ENCODE data around the gene SH3TC1.

The SH3TC1 gene

DNA sequence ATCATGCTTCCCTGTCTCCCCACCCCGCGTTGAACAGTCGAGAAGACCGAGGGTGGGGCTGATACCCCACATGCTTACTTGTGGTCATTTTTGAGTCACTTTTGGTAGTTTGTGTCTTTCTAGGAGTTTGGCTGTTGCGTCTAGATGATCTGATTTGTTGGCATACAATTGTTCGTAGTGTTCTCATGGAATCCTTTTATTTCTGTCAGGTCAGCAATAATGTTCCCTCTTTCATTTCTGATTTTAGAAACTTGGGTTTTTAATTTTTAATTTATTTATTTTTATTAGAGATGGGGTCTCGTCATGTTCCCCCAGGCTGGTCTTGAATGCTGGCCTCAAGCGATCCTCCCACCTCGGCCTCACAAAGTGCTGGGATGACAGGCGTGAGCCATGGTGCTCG lies 30.9 kb downstream of the SH3TC1 start:
- no peak for DNase-seq (ENCODE audit: low spot score)

- DNase-seq (ENCODE audit: low spot score): no peak
Measured at GRCh38 chr4:8230891-8231290, 31.8 kb downstream of the SH3TC1 start.

GRCh38 chr4:8231551-8232049 lies 32.5 kb downstream of the SH3TC1 start:
- no peak for DNase-seq (ENCODE audit: low spot score)

GRCh38 chr4:8232748-8233147 lies 33.7 kb downstream of the SH3TC1 start:
- DNase-seq (ENCODE audit: low spot score): no peak

GRCh38 chr4:8233672-8234484 lies 34.8 kb downstream of the SH3TC1 start:
- no peak for DNase-seq (ENCODE audit: low spot score)

DNA sequence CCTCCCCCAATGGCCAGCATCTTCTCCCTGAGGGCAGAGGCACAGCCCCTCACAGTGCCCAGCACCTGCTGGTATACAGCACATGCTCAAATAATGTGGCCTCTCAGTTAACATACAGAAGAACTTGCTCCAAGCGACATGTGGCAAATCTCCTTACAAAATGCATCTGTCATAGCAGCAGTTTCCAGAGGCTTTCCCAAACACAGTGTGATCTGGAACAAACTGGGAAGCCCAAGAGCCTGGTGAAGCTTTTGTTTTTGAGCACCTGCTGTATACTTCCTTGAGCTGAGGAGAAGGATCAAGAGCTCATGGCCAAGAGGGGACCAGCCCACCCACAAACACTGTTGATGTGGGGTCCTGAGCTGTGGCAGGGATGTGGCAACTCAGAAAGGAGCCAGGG lies 35.6 kb downstream of the SH3TC1 start:
- DNase-seq (ENCODE audit: low spot score): no peak

GRCh38 chr4:8235224-8235623 lies 36.1 kb downstream of the SH3TC1 start:
- no peak for DNase-seq (ENCODE audit: low spot score)

DNA sequence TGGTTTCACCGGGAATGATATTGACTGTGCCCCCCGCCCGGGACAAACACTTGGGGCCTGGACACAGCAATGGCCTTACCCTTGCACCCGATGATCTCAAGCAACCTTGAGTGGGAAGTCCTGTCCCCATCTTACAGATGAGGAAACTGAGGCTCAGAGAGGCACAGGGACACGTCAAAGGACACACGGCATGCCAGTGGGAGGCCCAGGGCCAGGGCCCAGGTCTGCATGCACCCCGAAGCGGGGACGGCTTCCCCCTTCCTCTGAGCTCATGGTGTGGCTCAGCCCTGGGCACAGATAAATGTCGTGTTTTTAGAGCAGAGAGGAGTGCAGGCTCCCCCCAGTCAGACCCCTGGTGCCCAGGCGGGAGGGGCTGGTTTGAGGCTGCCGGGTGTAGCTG lies 36.6 kb downstream of the SH3TC1 start:
- DNase-seq (ENCODE audit: low spot score): no peak

DNA sequence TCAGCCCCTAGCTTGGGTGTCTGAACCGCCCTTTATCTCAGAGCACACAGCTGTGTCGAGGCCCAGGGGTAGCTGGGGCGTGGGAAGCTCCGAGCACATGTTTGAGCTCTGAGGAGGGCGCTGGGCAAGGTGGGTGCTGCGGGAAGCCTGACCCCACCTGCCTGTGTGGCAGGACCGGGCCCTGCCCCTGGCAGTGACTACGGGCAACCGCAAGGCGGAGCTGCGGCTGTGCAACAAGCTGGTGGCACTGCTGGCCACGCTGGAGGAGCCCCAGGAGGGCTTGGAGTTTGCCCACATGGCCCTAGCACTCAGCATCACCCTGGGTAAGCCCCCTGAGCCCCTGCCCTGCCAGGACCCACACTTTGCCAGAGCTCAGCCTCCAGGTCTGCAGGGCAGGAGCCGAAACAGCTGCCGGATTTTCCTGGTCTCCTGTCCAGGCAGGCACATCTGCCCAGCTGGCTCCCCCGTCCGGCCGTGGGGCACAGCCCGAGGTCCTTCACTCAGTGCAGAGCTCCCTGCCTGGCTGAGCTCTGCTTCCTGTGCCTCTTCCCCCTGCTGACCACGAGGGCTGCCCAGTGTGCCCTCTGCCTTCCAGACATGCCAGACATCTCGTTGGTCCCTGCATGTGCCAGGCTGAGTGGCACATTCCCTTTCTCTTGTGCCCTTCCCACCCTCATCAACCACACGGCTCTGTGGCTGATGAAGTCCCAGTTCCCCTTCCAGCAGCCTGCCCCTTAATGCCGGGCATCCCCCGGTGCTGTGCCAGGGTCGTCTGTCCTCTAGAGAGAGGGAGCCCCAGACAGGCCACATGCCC lies 37.2 kb downstream of the SH3TC1 start:
- DNase-seq (ENCODE audit: low spot score): no peak

DNA sequence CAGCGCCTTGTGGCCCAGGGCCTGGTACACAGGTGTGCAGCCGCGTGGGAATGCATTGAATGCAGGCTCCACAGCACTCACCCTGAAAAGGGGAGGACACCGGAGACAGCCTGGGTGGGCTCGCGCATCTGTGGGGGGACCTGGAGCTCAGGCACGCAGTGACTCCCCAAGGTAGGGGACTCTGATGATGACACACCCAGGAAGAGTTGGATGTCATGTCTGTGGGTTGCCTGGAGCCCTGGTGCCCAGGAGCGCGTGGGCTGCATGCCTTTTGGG lies 37.8 kb downstream of the SH3TC1 start:
- no peak for DNase-seq (ENCODE audit: low spot score)

- no peak for DNase-seq (ENCODE audit: low spot score)
Measured at GRCh38 chr4:8237256-8237989, 38.3 kb downstream of the SH3TC1 start.

DNA sequence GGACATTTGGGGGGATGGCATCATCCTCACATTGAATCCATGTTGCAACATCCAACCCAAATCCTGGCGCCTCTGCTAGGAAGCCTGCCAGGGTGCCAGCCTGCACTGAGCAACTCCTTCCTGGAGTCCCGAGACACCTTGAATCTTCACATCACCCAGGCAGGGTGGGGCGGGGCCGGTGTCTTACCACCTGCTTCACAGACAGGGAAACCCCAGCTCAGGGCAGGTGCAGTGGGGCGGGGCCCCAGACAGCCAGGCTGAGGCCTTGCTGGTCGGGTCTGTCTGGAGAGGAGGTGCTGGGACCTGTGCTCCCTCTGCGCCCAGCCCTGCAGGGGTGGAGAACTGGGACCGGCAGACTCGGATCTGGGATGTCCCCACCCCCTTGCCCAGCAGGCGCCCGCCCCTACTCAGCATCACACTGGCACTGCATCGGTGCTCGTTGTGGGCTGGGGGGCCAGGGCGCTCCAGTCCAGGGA lies 39.0 kb downstream of the SH3TC1 start:
- DNase-seq (ENCODE audit: low spot score): no peak

DNA sequence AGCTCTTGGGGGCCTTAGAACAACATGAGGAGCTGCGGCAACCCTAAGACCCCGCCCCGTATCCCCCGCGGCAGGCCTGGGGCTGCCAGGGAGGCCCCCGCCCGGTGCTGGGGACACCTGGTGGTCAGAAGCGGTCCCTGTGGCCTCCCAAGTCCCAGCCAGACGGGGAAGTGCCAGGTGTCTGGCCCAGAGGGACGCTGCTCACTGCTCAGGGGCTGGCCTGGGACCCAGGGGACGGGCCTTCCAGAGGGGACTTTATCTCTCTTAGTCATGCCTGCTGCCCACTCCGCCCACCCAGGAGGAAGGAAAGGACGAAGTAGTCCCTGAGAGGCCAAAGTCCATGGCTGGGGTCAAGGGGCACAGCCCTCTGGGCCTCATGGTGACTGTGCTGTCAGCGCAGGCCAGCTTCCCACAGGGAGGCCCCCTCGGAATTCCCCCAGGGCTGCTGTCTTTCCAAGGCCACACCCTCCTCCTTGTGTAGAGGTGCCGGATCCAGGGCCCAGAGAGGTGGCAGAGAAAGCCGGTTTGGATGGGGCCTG lies 39.5 kb downstream of the SH3TC1 start:
- no peak for DNase-seq (ENCODE audit: low spot score)

DNA sequence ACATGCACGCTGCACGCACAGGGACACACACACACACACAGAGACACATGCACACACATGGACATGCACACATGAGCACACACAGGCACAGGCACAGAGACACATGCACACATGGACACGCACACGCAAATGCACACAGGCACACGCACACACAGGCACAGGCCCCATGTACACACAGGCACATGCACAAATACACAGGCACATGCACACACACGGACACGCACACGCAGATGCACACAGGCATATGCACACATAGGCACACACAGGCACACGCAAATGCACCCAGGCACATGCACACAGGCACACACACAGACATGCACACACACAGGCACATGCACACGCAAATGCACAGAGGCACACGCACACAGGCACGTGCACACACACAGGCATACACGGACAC lies 40.1 kb downstream of the SH3TC1 start:
- no peak for DNase-seq (ENCODE audit: low spot score)

DNA sequence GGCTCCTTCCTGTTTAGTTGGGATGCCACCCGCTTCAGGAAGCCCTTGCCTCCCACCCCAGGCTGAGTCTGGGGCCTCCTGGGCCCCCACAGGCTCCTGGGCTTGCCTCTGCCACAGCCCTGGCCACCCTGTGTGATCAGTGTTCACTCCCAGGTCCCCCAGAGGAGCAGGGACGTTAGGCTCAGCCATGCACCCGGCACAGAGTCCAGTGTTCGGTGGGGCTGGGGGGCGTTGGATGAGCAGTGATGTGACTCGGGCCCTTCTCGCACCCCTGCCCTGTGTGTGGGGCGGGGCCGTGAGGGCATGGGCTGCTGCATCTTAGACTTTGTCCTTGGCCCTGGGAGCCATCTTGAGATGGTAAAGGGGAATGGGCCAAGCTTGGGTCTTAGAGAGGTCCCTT lies 40.6 kb downstream of the SH3TC1 start:
- no peak for DNase-seq (ENCODE audit: low spot score)

DNA sequence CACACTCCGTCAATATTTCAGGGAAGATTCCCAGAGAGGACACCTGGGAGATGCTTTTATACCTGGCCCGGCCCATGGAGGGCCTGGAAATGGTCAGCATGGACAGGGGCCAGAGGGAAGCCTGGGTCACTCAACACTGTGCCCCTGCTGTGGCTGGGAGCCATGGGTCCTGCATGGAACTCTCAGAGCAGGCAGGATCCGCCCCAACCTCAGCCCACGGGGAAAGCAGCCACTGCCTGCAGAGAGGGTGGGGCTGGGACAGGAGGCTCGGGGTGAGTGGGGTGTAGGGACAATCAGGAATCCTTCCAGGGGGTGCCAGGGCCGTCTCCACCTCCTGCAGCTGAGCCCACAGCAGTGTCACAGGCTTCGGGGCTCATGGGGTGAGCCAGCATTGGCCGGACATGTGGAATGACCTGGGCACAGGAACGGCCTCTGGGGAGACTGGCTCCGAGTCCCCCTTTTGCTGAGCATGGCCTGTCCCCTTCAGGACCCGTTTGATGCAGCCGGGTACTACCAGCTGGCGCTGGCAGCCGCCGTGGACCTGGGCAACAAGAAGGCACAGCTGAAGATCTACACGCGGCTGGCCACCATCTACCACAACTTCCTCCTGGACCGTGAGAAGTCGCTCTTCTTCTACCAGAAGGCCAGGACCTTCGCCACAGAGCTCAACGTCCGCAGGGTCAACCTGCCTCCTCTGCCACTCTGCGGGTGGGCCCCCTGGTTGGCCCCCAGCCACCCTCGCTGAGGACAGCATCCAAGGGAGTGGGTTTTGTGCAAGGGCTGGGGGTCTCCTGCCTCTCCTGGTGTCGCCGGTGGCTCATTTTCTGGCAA lies 41.3 kb downstream of the SH3TC1 start:
- DNase-seq (ENCODE audit: low spot score): peak; percentile 35

DNA sequence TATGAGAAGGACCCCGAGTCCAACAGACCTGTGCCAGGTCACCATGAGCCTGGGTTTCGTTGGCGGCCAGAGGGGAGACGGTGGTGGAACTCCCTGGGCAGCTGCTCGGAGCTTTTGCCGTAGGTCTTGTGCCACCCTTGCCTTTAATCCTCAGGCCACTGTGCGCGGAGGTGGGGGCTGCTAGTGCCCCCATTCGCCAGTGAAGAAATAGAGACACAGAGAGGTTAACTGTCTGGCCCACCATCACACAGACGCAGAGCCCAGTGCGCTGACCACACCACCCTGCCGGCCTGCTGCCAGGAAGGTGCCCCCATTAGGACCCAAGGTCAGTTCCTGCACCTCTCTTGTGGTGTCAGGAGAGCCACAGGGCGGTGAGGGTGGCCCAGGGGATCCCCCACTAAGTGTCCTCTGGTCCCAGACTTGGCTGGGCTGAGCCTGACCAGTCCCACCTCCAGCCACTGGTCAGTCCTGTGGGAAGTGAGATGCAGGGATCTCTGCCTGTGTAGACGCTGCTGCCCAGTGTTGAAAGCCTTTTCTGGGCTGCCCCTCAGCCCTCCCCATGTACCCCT lies 42.2 kb downstream of the SH3TC1 start:
- DNase-seq (ENCODE audit: low spot score): no peak

DNA sequence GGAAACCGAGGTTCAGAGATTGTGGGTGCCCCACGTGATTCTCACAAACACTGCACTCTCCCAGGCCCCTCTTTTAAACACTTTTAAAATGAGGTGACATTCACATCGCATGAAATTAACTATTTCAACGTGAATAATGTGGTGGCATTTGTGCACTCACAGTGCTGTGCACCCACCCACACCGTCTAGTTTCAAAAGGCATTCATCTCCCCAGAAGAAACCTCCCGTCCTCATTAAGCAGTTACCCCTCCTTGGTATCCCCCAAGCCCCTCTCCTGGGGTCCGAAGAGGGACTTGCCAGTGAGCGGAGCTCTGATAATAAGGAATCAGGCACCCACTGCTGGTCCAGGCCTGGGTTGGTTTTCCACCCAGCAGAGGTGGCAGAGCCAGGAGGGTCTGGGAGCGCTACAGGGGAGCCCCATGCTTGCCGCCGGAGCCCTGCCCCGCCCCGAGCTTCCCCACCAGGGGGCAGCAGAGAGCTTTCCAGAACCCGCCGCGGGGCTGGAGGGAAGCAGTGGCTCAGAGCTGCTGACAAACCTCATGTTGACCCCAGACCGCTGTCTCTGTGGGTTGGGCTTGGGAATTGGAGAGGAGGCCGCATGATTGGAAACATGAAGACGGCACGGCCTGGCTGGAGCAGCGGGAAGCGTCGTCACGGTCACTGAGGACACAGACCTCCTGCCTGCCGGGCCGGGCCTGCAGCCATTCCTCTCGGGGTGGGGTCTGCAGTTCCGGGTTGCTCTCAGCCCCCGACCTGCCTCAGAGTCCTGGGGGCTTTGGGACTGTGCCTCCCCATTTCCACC lies 43.0 kb downstream of the SH3TC1 start:
- DNase-seq (ENCODE audit: low spot score): peak; percentile 64

- DNase-seq (ENCODE audit: low spot score): no peak
Measured at GRCh38 chr4:8242782-8243560, 43.9 kb downstream of the SH3TC1 start.

Data from Ammon's horn (tissue), 1 donor.